HepG2 (cell line): ENCODE data around the gene CDR2L.

ENCODE experiments used
- ATF3 ChIP-seq: sonication (generic); formaldehyde crosslinking; IDR thresholded peaks from 2 replicates; pipeline ENCODE4 v1.4.0; 2020; ENCODE audit warnings: missing genetic modification reagents
- CBX5 ChIP-seq: sonication (generic); formaldehyde crosslinking; IDR thresholded peaks from 2 replicates; pipeline ENCODE4 v1.4.0; 2020; ENCODE audit warnings: missing genetic modification reagents, borderline replicate concordance
- CREB1 ChIP-seq, 2 experiments: fragments of 450-650 bp in 1 of 2; IDR thresholded peaks; 2 replicates each; pipeline ENCODE4 v1.6.1; 2016 to 2017; ENCODE audit warnings: control low read depth in 1 of 2, mild to moderate bottlenecking in 1 of 2, missing compliant biosample characterization in 1 of 2, missing genetic modification characterization in 1 of 2
- ETV5 ChIP-seq: IDR thresholded peaks from 2 replicates; pipeline ENCODE4 v1.6.1; 2018; ENCODE audit warnings: missing biosample characterization, missing genetic modification reagents, inconsistent platforms, borderline replicate concordance
- MXI1 ChIP-seq: IDR thresholded peaks from 3 replicates; pipeline ENCODE4 v1.6.1; 2012; ENCODE audit warnings: low read depth, low read length, inconsistent platforms, borderline replicate concordance
- POLR2AphosphoS2 ChIP-seq: IDR thresholded peaks from 2 replicates; pipeline ENCODE4 v1.6.1; 2011; ENCODE audit warnings: low read depth, low read length, improper control_type of control experiment
- SRSF1 ChIP-seq: fragments of 200-400 bp; formaldehyde crosslinking; optimal IDR thresholded peaks from 2 replicates; pipeline ENCODE3; 2017; ENCODE audit warnings: mild to moderate bottlenecking, low read depth, low read length, moderate library complexity
- TAF1 ChIP-seq: sonication (generic); formaldehyde crosslinking; IDR thresholded peaks from 2 replicates; pipeline ENCODE4 v1.4.0; 2020; ENCODE audit warnings: missing genetic modification reagents
- ZNF274 ChIP-seq: sonication (generic); formaldehyde crosslinking; IDR thresholded peaks from 2 replicates; pipeline ENCODE4 v1.5.1; 2020; ENCODE audit warnings: mild to moderate bottlenecking, missing genetic modification reagents
- ZNF317 ChIP-seq: sonication (generic); formaldehyde crosslinking; IDR thresholded peaks from 2 replicates; pipeline ENCODE4 v1.5.0; 2020; ENCODE audit warnings: mild to moderate bottlenecking, missing genetic modification reagents
- ZNF563 ChIP-seq: sonication (generic); formaldehyde crosslinking; IDR thresholded peaks from 2 replicates; pipeline ENCODE4 v1.8.0; 2022; ENCODE audit warnings: mild to moderate bottlenecking, moderate library complexity, missing genetic modification reagents
- ZNF598 ChIP-seq: sonication (generic); formaldehyde crosslinking; IDR thresholded peaks from 2 replicates; pipeline ENCODE4 v1.5.1; 2020; ENCODE audit warnings: mild to moderate bottlenecking, missing genetic modification reagents, borderline replicate concordance

- TF ChIP-seq ATF3 (CRISPR knock-in tag) (no peak), ETV5 (CRISPR knock-in tag) (no peak), ZNF274 (CRISPR knock-in tag) (no peak), ZNF598 (CRISPR knock-in tag) (no peak), CBX5 (CRISPR knock-in tag) (no peak), TAF1 (no peak), ZNF563 (CRISPR knock-in tag) (no peak), POLR2AphosphoS2 (no peak), MXI1 (no peak), CREB1 (IDR thresholded peaks at IDR 0.05) (no peak), CREB1 (CRISPR knock-in tag; IDR thresholded peaks at IDR 0.05) (no peak), SRSF1 (no peak), ZNF317 (no peak)
These were observed 15.9 kb downstream of the CDR2L start for GRCh38 chr17:75003070-75003956.
